Adrenal gland (tissue), 5 donors: ENCODE measurements around the gene PGBD5.

Experiments used
- POLR2A ChIP-seq, 2 donors: fragments of 450-650 bp; IDR thresholded peaks; one replicate each; pipeline ENCODE4 v1.6.1; 2017; ENCODE audit warnings: antibody characterized with exemption in 2 of 2, mild to moderate bottlenecking in 2 of 2, moderate library complexity in 1 of 2
- TF ChIP-seq, protein P1 (sequence below), 6 experiments: fragments of 450-650 bp in 4 of 6; fragments of 200-600 bp in 2 of 6; sonication (generic) in 1 of 6; IDR thresholded peaks; 1 replicate in 5 of 6; 2 replicates in 1 of 6; pipeline versions ENCODE4 v1.5.1 to v1.8.0; 2016 to 2021; ENCODE audit warnings: antibody characterized with exemption in 6 of 6, mild to moderate bottlenecking in 2 of 6, moderate library complexity in 1 of 6
- donor health status: DM: no; HTN: no; CAD: no.

- TF ChIP-seq, protein P1, sequence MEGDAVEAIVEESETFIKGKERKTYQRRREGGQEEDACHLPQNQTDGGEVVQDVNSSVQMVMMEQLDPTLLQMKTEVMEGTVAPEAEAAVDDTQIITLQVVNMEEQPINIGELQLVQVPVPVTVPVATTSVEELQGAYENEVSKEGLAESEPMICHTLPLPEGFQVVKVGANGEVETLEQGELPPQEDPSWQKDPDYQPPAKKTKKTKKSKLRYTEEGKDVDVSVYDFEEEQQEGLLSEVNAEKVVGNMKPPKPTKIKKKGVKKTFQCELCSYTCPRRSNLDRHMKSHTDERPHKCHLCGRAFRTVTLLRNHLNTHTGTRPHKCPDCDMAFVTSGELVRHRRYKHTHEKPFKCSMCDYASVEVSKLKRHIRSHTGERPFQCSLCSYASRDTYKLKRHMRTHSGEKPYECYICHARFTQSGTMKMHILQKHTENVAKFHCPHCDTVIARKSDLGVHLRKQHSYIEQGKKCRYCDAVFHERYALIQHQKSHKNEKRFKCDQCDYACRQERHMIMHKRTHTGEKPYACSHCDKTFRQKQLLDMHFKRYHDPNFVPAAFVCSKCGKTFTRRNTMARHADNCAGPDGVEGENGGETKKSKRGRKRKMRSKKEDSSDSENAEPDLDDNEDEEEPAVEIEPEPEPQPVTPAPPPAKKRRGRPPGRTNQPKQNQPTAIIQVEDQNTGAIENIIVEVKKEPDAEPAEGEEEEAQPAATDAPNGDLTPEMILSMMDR (IDR thresholded peaks at IDR 0.05): no peak
- no peak for TF ChIP-seq POLR2A (IDR thresholded peaks at IDR 0.05)
Measured at GRCh38 chr1:230435108-230435507, 9.0 kb upstream of the PGBD5 start.
